ENCODE results near the gene UCHL1.

- TF ChIP-seq CTCF (IDR thresholded peaks at IDR 0.05) (no peak), POLR2A (IDR thresholded peaks at IDR 0.05) (no peak)
Observed at GRCh38 chr4:41245983-41246382, 10.7 kb upstream of the UCHL1 start.

Measured in right lobe of liver (tissue), 4 donors.